HepG2 (cell line): ENCODE measurements around the gene LPXN. TPM values are rescaled to one million over a fixed set of nuclear protein-coding genes. Genes with fewer than 3 reads are reported as not detected.

Experiments used
- CC2D1A ChIP-seq: sonication (generic); formaldehyde crosslinking; IDR thresholded peaks from 2 replicates; pipeline ENCODE4 v1.8.1; 2023; ENCODE audit warnings: mild to moderate bottlenecking, missing genetic modification reagents
- DMAP1 ChIP-seq: IDR thresholded peaks from 2 replicates; pipeline ENCODE4 v1.6.1; 2016
- FLYWCH1 ChIP-seq: sonication (generic); formaldehyde crosslinking; IDR thresholded peaks from 2 replicates; pipeline ENCODE4 v1.8.1; 2023; ENCODE audit warnings: mild to moderate bottlenecking, missing genetic modification reagents
- GATA4 ChIP-seq: sonication (generic); IDR thresholded peaks from 2 replicates; pipeline ENCODE4 v1.6.1; 2016; ENCODE audit warnings: antibody characterized with exemption, low read depth, borderline replicate concordance
- HMG20A ChIP-seq: IDR thresholded peaks from 2 replicates; pipeline ENCODE4 v1.6.1; 2016; ENCODE audit warnings: borderline replicate concordance
- IKZF1 ChIP-seq: fragments of 450-650 bp; IDR thresholded peaks from 2 replicates; pipeline ENCODE4 v1.7.1; 2016
- LCORL ChIP-seq, 2 experiments: fragments of 450-650 bp in 1 of 2; sonication (generic) in 1 of 2; formaldehyde crosslinking in 1 of 2; IDR thresholded peaks; 2 replicates each; pipeline versions ENCODE4 v1.5.0 to v1.6.1; 2017 to 2020; ENCODE audit warnings: antibody characterized with exemption in 1 of 2, missing genetic modification reagents in 1 of 2
- MAFK ChIP-seq, 2 experiments: IDR thresholded peaks in 1 of 2; conservative IDR thresholded peaks in 1 of 2; 2 replicates each; pipeline ENCODE4 v1.6.1; 2011; ENCODE audit warnings: improper control_type of control experiment in 2 of 2, low read length in 2 of 2
- NFKBIZ ChIP-seq: IDR thresholded peaks from 2 replicates; pipeline ENCODE4 v1.6.1; 2018; ENCODE audit warnings: missing genetic modification reagents, missing compliant biosample characterization
- NFYC ChIP-seq: IDR thresholded peaks from 2 replicates; pipeline ENCODE4 v1.6.1; 2016; ENCODE audit warnings: missing genetic modification reagents, missing compliant biosample characterization
- PHB2 ChIP-seq: fragments of 450-650 bp; IDR thresholded peaks from 2 replicates; pipeline ENCODE4 v1.6.1; 2018; ENCODE audit not compliant: partially characterized antibody
- REXO4 ChIP-seq: sonication (generic); formaldehyde crosslinking; IDR thresholded peaks from 2 replicates; pipeline ENCODE4 v1.8.0; 2022; ENCODE audit warnings: missing genetic modification reagents, mild to moderate bottlenecking, borderline replicate concordance
- RXRA ChIP-seq: sonication (generic); formaldehyde crosslinking; IDR thresholded peaks from 2 replicates; pipeline ENCODE4 v1.5.1; 2020; ENCODE audit warnings: missing genetic modification reagents
- SALL1 ChIP-seq: sonication (generic); formaldehyde crosslinking; IDR thresholded peaks from 2 replicates; pipeline ENCODE4 v1.8.0; 2022; ENCODE audit warnings: mild to moderate bottlenecking, missing genetic modification reagents
- ZBTB21 ChIP-seq: sonication (generic); formaldehyde crosslinking; IDR thresholded peaks from 2 replicates; pipeline ENCODE4 v1.4.0; 2020; ENCODE audit warnings: missing genetic modification reagents
- ZFP90 ChIP-seq: sonication (generic); formaldehyde crosslinking; IDR thresholded peaks from 2 replicates; pipeline ENCODE4 v1.8.0; 2022; ENCODE audit warnings: missing genetic modification reagents, mild to moderate bottlenecking, inconsistent platforms, borderline replicate concordance
- ZNF205 ChIP-seq: IDR thresholded peaks from 2 replicates; pipeline ENCODE4 v1.6.1; 2018; ENCODE audit warnings: missing biosample characterization, missing genetic modification reagents
- ZNF260 ChIP-seq: sonication (generic); formaldehyde crosslinking; IDR thresholded peaks from 2 replicates; pipeline ENCODE4 v1.4.0; 2020; ENCODE audit warnings: missing genetic modification reagents, low read depth, mild to moderate bottlenecking, borderline replicate concordance
- ZNF501 ChIP-seq: sonication (generic); formaldehyde crosslinking; IDR thresholded peaks from 2 replicates; pipeline ENCODE4 v1.5.1; 2020; ENCODE audit warnings: mild to moderate bottlenecking, moderate library complexity, missing genetic modification reagents
- ZNF563 ChIP-seq: sonication (generic); formaldehyde crosslinking; IDR thresholded peaks from 2 replicates; pipeline ENCODE4 v1.8.0; 2022; ENCODE audit warnings: mild to moderate bottlenecking, moderate library complexity, missing genetic modification reagents
- ZNF570 ChIP-seq: sonication (generic); formaldehyde crosslinking; IDR thresholded peaks from 2 replicates; pipeline ENCODE4 v1.4.0; 2020; ENCODE audit warnings: mild to moderate bottlenecking, missing genetic modification reagents, borderline replicate concordance
- ZNF644 ChIP-seq: IDR thresholded peaks from 2 replicates; pipeline ENCODE4 v1.6.1; 2016; ENCODE audit warnings: low read depth
- ZNF761 ChIP-seq: sonication (generic); formaldehyde crosslinking; conservative IDR thresholded peaks from 2 replicates; pipeline ENCODE4 v1.4.0; 2020; ENCODE audit warnings: mild to moderate bottlenecking, missing genetic modification reagents
- ZNF776 ChIP-seq: sonication (generic); formaldehyde crosslinking; IDR thresholded peaks from 2 replicates; pipeline ENCODE4 v1.4.0; 2020; ENCODE audit warnings: mild to moderate bottlenecking, missing genetic modification reagents
- polyA plus RNA-seq, 8 experiments: library from polyadenylated mRNA; depleted of rRNA in 3 of 8; stranded (reverse) in 7 of 8; unstranded in 1 of 8; fragments of >200 nt; fragmentation: Illumina TruSeq in 4 of 8; extraction: Trizol in 4 of 8; gene quantifications; 2 replicates each; pipeline versions ENCODE4 v1.2.1 to v1.2.3, GENCODE V29; 2011 to 2016; ENCODE audit warnings: low read depth in 4 of 8, missing spikeins in 1 of 8, mixed read lengths in 1 of 8; ENCODE audit not compliant: insufficient read depth in 1 of 8
- total RNA-seq, 5 experiments: library from RNA; depleted of rRNA; stranded (reverse); fragments of >200 nt; fragmentation: Illumina TruSeq; extraction: Trizol; gene quantifications; 2 replicates each; pipeline ENCODE4 v1.2.3, GENCODE V29; 2016; ENCODE audit warnings: low read depth in 1 of 5
- TF ChIP-seq, protein P1 (sequence below): sonication (generic); formaldehyde crosslinking; IDR thresholded peaks from 2 replicates; pipeline ENCODE4 v1.4.0; 2020; ENCODE audit warnings: missing genetic modification reagents
- TF ChIP-seq, protein P2 (sequence below): IDR thresholded peaks from 2 replicates; pipeline ENCODE4 v1.6.1; 2016; ENCODE audit warnings: low read depth, borderline replicate concordance
- TF ChIP-seq, protein P3 (sequence below): IDR thresholded peaks from 2 replicates; pipeline ENCODE4 v1.6.1; 2016
- TF ChIP-seq, protein P4 (sequence below): sonication (generic); formaldehyde crosslinking; IDR thresholded peaks from 2 replicates; pipeline ENCODE4 v1.4.0; 2020; ENCODE audit warnings: mild to moderate bottlenecking, missing genetic modification reagents

Gene LPXN
- total and polyA plus RNA-seq, 2 of the 13 experiments (the other 11 are each of a cell fraction or from before 2014, with no cell fraction given), result 1.7 to 3.5 TPM

DNA sequence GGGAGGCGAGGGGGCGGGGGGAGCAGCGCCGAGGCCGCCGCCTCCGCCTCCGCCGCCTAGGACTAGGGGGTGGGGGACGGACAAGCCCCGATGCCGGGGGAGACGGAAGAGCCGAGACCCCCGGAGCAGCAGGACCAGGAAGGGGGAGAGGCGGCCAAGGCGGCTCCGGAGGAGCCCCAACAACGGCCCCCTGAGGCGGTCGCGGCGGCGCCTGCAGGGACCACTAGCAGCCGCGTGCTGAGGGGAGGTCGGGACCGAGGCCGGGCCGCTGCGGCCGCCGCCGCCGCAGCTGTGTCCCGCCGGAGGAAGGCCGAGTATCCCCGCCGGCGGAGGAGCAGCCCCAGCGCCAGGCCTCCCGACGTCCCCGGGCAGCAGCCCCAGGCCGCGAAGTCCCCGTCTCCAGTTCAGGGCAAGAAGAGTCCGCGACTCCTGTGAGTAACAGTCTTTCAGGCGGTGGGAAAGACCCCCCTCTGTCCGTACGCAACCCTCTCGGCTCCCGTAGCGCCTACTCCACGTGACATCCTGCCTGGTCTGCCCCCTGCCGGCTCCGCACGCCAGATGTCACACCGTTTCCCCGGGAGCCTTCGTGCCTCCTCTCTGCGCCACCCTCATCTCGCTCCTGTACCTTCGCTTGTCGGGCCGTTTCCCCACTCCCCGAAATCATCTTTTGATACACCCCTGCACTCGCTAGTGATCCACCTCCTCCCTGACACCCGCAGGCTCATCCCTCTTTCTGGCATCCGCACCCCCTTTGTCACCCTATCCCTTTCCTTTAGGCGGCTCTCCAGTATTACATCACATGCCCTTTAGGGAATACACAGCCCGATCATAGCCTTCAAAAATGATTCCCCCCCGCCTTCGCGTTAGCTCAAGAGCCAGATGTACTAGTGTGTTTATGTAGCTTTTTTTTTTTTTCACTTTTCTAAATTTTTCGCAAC is 3.8 kb upstream of the LPXN start (continued):
- TF ChIP-seq CC2D1A (CRISPR knock-in tag) (no peak), NFYC (CRISPR knock-in tag) (no peak), REXO4 (CRISPR knock-in tag) (no peak), ZNF644 (no peak), IKZF1 (no peak), NFKBIZ (no peak; the same call in 1 of the 2 replicates), FLYWCH1 (no peak), ZNF205 (CRISPR knock-in tag) (no peak), MAFK (conservative IDR thresholded peaks at IDR 0.05 in 1 of 2, IDR thresholded peaks at IDR 0.05 in 1 of 2; ENCODE audit: low read length in 2 of 2) (no peak), ZNF570 (CRISPR knock-in tag) (no peak), SALL1 (CRISPR knock-in tag) (peak; percentile 68), ZNF563 (CRISPR knock-in tag) (peak; percentile 55; the same call in 1 of the 2 replicates), LCORL (IDR thresholded peaks at IDR 0.05) (peak; percentile 44; the same call in 1 of the 2 replicates), LCORL (CRISPR knock-in tag; IDR thresholded peaks at IDR 0.05) (no peak), ZNF761 (CRISPR knock-in tag) (no peak), ZBTB21 (CRISPR knock-in tag) (no peak; the same call in 1 of the 2 replicates), ZFP90 (no peak), ZNF260 (CRISPR knock-in tag) (no peak), RXRA (CRISPR knock-in tag) (peak; percentile 55; the same call in 1 of the 2 replicates), GATA4 (no peak), HMG20A (CRISPR knock-in tag) (no peak), PHB2 (no peak), ZNF501 (CRISPR knock-in tag) (no peak; the same call in 1 of the 2 replicates), ZNF776 (CRISPR knock-in tag) (peak; percentile 86; the same call in 1 of the 2 replicates), DMAP1 (CRISPR knock-in tag) (peak; percentile 97)
- TF ChIP-seq, protein P1, sequence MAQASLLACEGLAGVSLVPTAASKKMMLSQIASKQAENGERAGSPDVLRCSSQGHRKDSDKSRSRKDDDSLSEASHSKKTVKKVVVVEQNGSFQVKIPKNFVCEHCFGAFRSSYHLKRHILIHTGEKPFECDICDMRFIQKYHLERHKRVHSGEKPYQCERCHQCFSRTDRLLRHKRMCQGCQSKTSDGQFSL (CRISPR knock-in tag), result peak; percentile 86
- TF ChIP-seq, protein P2, sequence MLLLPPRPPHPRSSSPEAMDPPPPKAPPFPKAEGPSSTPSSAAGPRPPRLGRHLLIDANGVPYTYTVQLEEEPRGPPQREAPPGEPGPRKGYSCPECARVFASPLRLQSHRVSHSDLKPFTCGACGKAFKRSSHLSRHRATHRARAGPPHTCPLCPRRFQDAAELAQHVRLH (CRISPR knock-in tag), result peak; percentile 88; the same call in 1 of the 2 replicates
- TF ChIP-seq, protein P3, sequence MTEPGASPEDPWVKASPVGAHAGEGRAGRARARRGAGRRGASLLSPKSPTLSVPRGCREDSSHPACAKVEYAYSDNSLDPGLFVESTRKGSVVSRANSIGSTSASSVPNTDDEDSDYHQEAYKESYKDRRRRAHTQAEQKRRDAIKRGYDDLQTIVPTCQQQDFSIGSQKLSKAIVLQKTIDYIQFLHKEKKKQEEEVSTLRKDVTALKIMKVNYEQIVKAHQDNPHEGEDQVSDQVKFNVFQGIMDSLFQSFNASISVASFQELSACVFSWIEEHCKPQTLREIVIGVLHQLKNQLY, result no peak
- TF ChIP-seq, protein P4, sequence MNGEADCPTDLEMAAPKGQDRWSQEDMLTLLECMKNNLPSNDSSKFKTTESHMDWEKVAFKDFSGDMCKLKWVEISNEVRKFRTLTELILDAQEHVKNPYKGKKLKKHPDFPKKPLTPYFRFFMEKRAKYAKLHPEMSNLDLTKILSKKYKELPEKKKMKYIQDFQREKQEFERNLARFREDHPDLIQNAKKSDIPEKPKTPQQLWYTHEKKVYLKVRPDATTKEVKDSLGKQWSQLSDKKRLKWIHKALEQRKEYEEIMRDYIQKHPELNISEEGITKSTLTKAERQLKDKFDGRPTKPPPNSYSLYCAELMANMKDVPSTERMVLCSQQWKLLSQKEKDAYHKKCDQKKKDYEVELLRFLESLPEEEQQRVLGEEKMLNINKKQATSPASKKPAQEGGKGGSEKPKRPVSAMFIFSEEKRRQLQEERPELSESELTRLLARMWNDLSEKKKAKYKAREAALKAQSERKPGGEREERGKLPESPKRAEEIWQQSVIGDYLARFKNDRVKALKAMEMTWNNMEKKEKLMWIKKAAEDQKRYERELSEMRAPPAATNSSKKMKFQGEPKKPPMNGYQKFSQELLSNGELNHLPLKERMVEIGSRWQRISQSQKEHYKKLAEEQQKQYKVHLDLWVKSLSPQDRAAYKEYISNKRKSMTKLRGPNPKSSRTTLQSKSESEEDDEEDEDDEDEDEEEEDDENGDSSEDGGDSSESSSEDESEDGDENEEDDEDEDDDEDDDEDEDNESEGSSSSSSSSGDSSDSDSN, result peak; percentile 70; the same call in 1 of the 2 replicates
